GM12801 (cell line): ENCODE data around the gene SOX10.

ENCODE experiments used
- TF ChIP-seq, protein P1 (sequence below): IDR thresholded peaks from one replicate; pipeline ENCODE4 v1.5.1; 2011; ENCODE audit warnings: control low read depth; ENCODE audit not compliant: insufficient read length; ENCODE audit errors: extremely low read depth

SOX10 gene

GRCh38 chr22:37961062-37961461, 23.3 kb downstream of the SOX10 start:
- TF ChIP-seq, protein P1, sequence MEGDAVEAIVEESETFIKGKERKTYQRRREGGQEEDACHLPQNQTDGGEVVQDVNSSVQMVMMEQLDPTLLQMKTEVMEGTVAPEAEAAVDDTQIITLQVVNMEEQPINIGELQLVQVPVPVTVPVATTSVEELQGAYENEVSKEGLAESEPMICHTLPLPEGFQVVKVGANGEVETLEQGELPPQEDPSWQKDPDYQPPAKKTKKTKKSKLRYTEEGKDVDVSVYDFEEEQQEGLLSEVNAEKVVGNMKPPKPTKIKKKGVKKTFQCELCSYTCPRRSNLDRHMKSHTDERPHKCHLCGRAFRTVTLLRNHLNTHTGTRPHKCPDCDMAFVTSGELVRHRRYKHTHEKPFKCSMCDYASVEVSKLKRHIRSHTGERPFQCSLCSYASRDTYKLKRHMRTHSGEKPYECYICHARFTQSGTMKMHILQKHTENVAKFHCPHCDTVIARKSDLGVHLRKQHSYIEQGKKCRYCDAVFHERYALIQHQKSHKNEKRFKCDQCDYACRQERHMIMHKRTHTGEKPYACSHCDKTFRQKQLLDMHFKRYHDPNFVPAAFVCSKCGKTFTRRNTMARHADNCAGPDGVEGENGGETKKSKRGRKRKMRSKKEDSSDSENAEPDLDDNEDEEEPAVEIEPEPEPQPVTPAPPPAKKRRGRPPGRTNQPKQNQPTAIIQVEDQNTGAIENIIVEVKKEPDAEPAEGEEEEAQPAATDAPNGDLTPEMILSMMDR: no peak

DNA sequence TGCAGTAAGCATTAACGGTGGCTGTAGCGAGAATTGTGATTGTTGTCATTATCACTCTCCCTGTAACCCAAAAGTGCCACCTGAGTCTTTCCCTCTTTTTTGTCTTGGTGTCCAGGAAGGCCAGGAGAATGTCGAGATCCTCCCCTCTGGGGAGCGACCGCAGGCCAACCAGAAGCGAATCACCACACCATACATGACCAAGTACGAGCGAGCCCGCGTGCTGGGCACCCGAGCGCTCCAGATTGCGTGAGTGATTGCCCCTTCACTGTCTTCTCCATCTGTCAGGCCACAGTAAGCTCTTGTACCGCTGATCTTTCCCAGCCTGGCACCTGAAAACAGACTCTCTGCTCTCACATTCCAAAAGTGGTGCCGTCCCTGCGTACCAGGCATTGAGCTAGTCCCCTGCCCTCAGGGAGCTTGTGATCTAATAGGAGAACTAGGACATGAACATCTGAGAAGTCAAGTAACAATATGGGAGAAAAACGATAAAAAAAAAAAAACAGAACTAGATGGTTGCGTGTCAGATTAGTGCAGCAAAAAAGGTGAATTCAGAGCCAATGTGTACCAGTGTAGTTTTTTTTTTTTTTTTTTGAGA, 25.0 kb downstream of the SOX10 start:
- TF ChIP-seq, protein P1: no peak

GRCh38 chr22:37957232-37957631, 27.1 kb downstream of the SOX10 start:
- TF ChIP-seq, protein P1: no peak

- TF ChIP-seq, protein P1: no peak
These were observed 29.7 kb downstream of the SOX10 start for GRCh38 chr22:37954686-37955085.

DNA sequence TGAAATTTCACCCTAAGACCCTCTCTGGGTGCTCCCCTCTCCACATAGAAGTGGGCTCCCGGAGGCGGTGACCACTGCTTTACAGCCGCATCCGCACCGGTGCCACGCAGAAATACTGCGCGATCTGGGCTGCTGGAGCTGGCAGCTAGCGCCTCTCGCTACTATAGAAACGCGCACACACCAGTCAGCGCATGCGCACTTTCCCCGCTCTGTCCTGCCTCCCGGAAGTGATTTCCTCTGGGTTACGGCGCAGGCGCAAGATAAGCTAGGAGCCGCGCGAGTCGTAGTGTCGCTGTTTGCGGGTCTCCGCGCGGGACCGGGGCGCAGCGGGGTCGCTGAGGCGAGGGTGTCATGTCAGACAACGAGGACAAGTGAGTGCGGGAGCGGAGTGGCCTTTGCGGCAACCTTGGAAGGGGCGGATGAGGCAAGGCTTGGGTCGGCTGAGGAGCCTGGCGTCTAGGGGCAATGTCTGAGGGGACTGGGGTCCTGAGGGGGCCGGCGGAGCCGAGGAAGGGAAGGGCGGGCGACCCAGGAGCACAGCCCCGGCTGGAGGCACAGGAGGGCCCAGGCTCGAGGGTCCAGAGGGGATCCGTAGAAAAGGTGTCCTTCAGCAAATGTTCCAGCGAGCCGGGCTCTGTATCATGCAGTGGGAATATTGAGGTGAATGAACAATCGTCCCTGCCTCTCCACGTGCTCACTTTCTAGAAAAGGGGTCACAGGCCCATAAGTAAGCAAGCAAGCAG, 30.7 kb downstream of the SOX10 start, which contains the start of the genes C22orf23 and POLR2F:
Gene C22orf23, minus strand, starts transcription at position 165 of the 743 bp plus-strand sequence. CDS start 452 bp downstream, outside the sequence.
Gene POLR2F, plus strand, starts transcription at position 263 of the 743 bp plus-strand sequence. Its CDS starts 89 bp downstream, at position 352.
- TF ChIP-seq, protein P1: no peak

DNA sequence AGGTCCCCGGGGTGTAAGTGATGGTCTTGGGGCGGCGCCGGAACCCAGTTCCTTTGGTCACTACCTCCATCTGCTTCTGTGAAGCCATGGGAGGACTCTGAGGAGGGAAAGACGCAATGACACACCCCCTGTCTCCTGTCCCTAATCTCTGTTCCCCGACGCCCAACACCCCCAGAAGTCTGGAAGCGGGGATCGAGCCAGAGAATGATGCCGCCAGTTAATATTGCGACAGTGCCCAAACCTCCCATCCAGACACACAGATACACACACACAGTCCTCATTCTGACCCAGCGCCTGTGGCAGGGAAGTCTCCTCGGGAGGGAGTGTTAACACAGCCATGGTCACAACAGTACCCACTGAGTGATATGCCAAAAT, 31.3 kb downstream of the SOX10 start:
- TF ChIP-seq, protein P1: no peak

DNA sequence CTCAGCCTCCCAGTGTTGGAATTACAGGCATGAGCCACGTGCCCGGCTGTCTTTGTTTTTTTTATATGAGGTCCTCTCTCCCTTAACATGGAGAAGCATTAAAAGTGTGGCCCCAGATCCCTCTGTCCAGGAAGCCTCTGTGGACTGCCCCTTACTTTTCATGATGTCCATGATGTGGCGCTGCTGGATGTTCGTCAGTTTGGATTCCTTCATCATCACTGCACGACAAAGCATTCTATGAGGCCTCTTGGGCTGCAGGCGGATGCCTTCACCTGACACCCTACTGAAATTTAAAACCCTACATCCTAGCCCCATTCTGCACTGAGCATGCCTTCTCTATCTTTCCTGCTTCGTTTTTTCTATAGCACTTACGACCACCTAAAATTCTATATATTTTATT, 33.0 kb downstream of the SOX10 start:
- TF ChIP-seq, protein P1: no peak
